Keratinocyte (primary cell): Measurements from ENCODE around the gene MLLT1. TPM values are rescaled to one million over a fixed set of nuclear protein-coding genes. Genes with fewer than 3 reads are reported as not detected.

Experiments used
- DNase-seq: peaks from one replicate; pipeline ENCODE4 v3.0.0-alpha.2; 2011; ENCODE audit warnings: low read depth, missing footprints, low spot score
- FAIRE-seq: peaks from 2 replicates; lab custom pipeline; 2011; peaks lifted over from hg19 to GRCh38; lab: Jason Lieb, UNC
- H2AFZ ChIP-seq: 2 replicates; pipeline ENCODE4 v1.6.0; 2012; ENCODE audit warnings: low read length, control low read depth, inconsistent platforms; ENCODE audit not compliant: control insufficient read depth
- H3K27ac ChIP-seq: 2 replicates; pipeline ENCODE4 v1.5.1; 2011; ENCODE audit warnings: low read length; ENCODE audit not compliant: control insufficient read depth, insufficient read depth
- H3K27me3 ChIP-seq: 3 replicates; pipeline ENCODE4 v1.6.0; 2011; ENCODE audit warnings: low read length; ENCODE audit not compliant: control insufficient read depth, insufficient read depth; ENCODE audit errors: extremely low read depth
- H3K36me3 ChIP-seq, 2 experiments: 2 replicates in 1 of 2; 3 replicates in 1 of 2; pipeline ENCODE4 v1.5.1; 2011; ENCODE audit warnings: low read length in 2 of 2, mild to moderate bottlenecking in 1 of 2; ENCODE audit not compliant: control insufficient read depth in 2 of 2, insufficient read depth in 2 of 2; ENCODE audit errors: extremely low read depth in 1 of 2
- H3K4me1 ChIP-seq: 3 replicates; pipeline ENCODE4 v1.5.1; 2011; ENCODE audit warnings: low read length; ENCODE audit not compliant: control insufficient read depth, insufficient read depth; ENCODE audit errors: extremely low read depth
- H3K4me2 ChIP-seq: 3 replicates; pipeline ENCODE4 v1.6.0; 2011; ENCODE audit warnings: low read depth, low read length; ENCODE audit not compliant: control insufficient read depth, insufficient read depth; ENCODE audit errors: extremely low read depth
- H3K4me3 ChIP-seq, 3 experiments: fragments of 200-600 bp in 1 of 3; sonication (generic) in 1 of 3; 2 replicates in 2 of 3; 3 replicates in 1 of 3; pipeline ENCODE4 v1.5.1; 2011 to 2016; ENCODE audit warnings: low read length in 3 of 3, mild to moderate bottlenecking in 3 of 3, control low read depth in 2 of 3, inconsistent platforms in 1 of 3, low read depth in 1 of 3, mixed read lengths in 1 of 3, mixed run types in 1 of 3, moderate library complexity in 1 of 3; ENCODE audit not compliant: control insufficient read depth in 2 of 3, insufficient read depth in 2 of 3; ENCODE audit errors: extremely low read depth in 1 of 3
- H3K79me2 ChIP-seq: 2 replicates; pipeline ENCODE4 v1.6.0; 2012; ENCODE audit warnings: low read length; ENCODE audit not compliant: control insufficient read depth, insufficient read depth
- H3K9ac ChIP-seq: 3 replicates; pipeline ENCODE4 v1.6.0; 2011; ENCODE audit warnings: low read length; ENCODE audit not compliant: control insufficient read depth, insufficient read depth; ENCODE audit errors: extremely low read depth
- H3K9me1 ChIP-seq: 3 replicates; pipeline ENCODE4 v1.6.0; 2011; ENCODE audit warnings: low read length; ENCODE audit not compliant: control insufficient read depth, insufficient read depth; ENCODE audit errors: extremely low read depth
- H3K9me3 ChIP-seq: 2 replicates; pipeline ENCODE4 v1.5.1; 2012; ENCODE audit warnings: low read depth, low read length; ENCODE audit not compliant: control insufficient read depth
- H4K20me1 ChIP-seq: 3 replicates; pipeline ENCODE4 v1.6.0; 2011; ENCODE audit warnings: low read length; ENCODE audit not compliant: control insufficient read depth, insufficient read depth; ENCODE audit errors: extremely low read depth
- CTCF ChIP-seq, 3 experiments: IDR thresholded peaks in 1 of 3; conservative IDR thresholded peaks in 1 of 3; optimal IDR thresholded peaks in 1 of 3; 2 replicates in 2 of 3; 3 replicates in 1 of 3; pipeline versions ENCODE3 to v1.5.1; 2011; ENCODE audit warnings: low read length in 3 of 3, mild to moderate bottlenecking in 3 of 3, moderate library complexity in 2 of 3, control low read depth in 1 of 3, inconsistent platforms in 1 of 3; ENCODE audit not compliant: insufficient read depth in 2 of 3; ENCODE audit errors: extremely low read depth in 1 of 3
- EZH2 ChIP-seq: IDR thresholded peaks from one replicate; pipeline ENCODE4 v1.6.1; 2012; ENCODE audit warnings: inconsistent platforms, mild to moderate bottlenecking, low read length, moderate library complexity
- dilution Hi-C: fragments of 300-500 bp; cut with MboI; formaldehyde crosslinking; loops from one replicate; pipeline ENCODE4 v1.7.0; 2020; ENCODE audit warnings: low sequenced_read_pairs; ENCODE audit not compliant: extremely low pct_ligation_motif_present
- polyA plus RNA-seq, 5 experiments: library from polyadenylated mRNA; depleted of rRNA in 3 of 5; stranded (reverse) in 3 of 5; stranded (forward) in 1 of 5; unstranded in 1 of 5; fragments of >200 nt; gene quantifications; 1 replicate in 1 of 5; 2 replicates in 3 of 5; 3 replicates in 1 of 5; pipeline versions ENCODE4 v1.2.1 to v1.2.3, GENCODE V29; 2011 to 2012; ENCODE audit warnings: missing spikeins in 2 of 5, low read depth in 1 of 5, low replicate concordance in 1 of 5

Gene MLLT1
- polyA plus RNA-seq, 1 donor (not counting 4 experiments of a cell fraction or from before 2014, with no cell fraction given): 8.3 TPM

GRCh38 chr19:6167115-6167514, 112.7 kb downstream of the MLLT1 start:
- no peaks in the 10 kb centered on the region for H3K36me3 ChIP-seq
- dilution Hi-C loops: no loop called here
- H3K4me3 ChIP-seq: no peak overlapping the region
- H3K27ac ChIP-seq: no peak overlapping the region
- no peak overlapping the region for H3K9ac ChIP-seq
- H3K9me1 ChIP-seq: no peaks in the 10 kb centered on the region
- DNase-seq (no peak), FAIRE-seq (no peak)
- H4K20me1 ChIP-seq: no peaks in the 10 kb centered on the region
- no peaks in the 10 kb centered on the region for H3K4me1 ChIP-seq
- H3K9me3 ChIP-seq: no peaks in the 10 kb centered on the region
- no peak for TF ChIP-seq CTCF (optimal IDR thresholded peaks at IDR 0.05 in 1 of 3, IDR thresholded peaks at IDR 0.05 in 1 of 3, conservative IDR thresholded peaks at IDR 0.05 in 1 of 3; ENCODE audit: extremely low read depth in 1 of 3, insufficient read depth in 2 of 3, low read length in 3 of 3)
- TF ChIP-seq EZH2: no peak
- no peaks in the 10 kb centered on the region for H3K79me2 ChIP-seq
- H2AFZ ChIP-seq: no peak overlapping the region
- H3K4me2 ChIP-seq: no peak overlapping the region
- H3K27me3 ChIP-seq: no peaks in the 10 kb centered on the region

DNA sequence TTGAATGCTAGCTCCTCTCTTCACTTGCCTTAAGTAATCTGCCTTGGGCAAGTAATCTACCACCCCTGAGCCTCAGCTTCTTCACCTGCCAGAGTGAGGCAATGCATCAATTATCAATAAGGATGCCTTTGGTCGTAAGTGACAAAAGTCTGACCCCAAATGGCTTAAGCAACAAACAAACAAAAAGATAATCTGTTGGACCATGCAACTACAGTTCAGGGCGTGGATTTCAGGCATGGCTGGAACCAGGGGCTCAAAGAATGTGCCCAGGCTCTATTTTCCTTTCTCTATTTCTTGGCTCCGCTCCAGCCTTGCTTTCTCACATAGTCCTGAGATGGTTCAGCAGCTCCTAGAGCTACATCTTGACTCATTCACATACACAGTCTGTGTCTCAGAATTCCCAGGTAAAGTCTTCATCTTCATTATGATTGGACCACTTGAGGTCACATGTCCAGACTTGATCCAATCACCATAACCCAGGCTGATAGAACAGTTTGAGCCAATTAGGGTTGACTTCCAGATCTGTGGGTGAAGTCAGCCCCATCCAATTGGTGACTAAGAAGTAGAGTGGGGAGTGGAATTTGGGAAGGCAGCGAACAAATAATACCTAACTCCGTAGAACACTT, 114.8 kb downstream of the MLLT1 start:
- FAIRE-seq (no peak), DNase-seq (no peak)
- no peak overlapping the region for H3K4me2 ChIP-seq
- H3K36me3 ChIP-seq: no peaks in the 10 kb centered on the region
- no peak overlapping the region for H3K9ac ChIP-seq
- no peaks in the 10 kb centered on the region for H3K9me3 ChIP-seq
- H4K20me1 ChIP-seq: no peaks in the 10 kb centered on the region
- no peaks in the 10 kb centered on the region for H3K79me2 ChIP-seq
- H3K27ac ChIP-seq: no peak overlapping the region
- no peak overlapping the region for H3K4me3 ChIP-seq
- H3K4me1 ChIP-seq: no peaks in the 10 kb centered on the region
- no peaks in the 10 kb centered on the region for H3K9me1 ChIP-seq
- H2AFZ ChIP-seq: no peak overlapping the region
- TF ChIP-seq EZH2: no peak
- TF ChIP-seq CTCF (optimal IDR thresholded peaks at IDR 0.05 in 1 of 3, IDR thresholded peaks at IDR 0.05 in 1 of 3, conservative IDR thresholded peaks at IDR 0.05 in 1 of 3; ENCODE audit: extremely low read depth in 1 of 3, insufficient read depth in 2 of 3, low read length in 3 of 3): no peak
- dilution Hi-C loops: no loop called here
- H3K27me3 ChIP-seq: no peaks in the 10 kb centered on the region
